ENCODE data around the gene RBPMS2.

Gene RBPMS2

DNA sequence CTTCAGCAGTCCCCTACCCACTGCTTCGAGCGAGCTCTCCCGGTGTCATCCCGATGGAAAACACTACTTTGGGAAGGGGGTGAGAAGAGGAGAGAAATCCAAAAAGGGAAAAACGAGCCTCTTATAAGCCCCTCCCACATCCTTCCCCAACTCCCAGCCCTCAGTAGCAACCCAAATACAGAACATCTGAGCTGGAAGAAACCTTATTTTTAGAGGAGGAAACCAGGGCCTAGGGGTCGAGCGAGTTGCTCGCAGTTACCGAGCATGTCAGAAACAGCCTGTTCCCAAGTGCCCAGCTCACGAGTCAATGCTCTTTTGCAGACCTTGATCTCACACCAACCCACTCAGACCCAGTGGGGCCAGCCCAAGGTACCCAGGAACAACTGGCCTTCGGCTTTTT lies 14.2 kb downstream of the RBPMS2 start:
- no peak overlapping the region for H3K4me3 ChIP-seq (ENCODE audit: low read depth in 1 of 5, low read length in 5 of 5)
- peaks cover 0 to 12% (median 10%) of the 10 kb centered on the region in 5 donors for H3K4me1 ChIP-seq (ENCODE audit: control insufficient read depth in 5 of 5, insufficient read depth in 5 of 5, low read length in 5 of 5)
- H3K27me3 ChIP-seq (ENCODE audit: control insufficient read depth in 5 of 5, insufficient read depth in 4 of 5, low read length in 5 of 5): no peaks in the 10 kb centered on the region
- H3K36me3 ChIP-seq (ENCODE audit: control insufficient read depth in 5 of 5, insufficient read depth in 5 of 5, low read length in 5 of 5): no peaks in the 10 kb centered on the region
- no peaks in the 10 kb centered on the region for H3K9me3 ChIP-seq (ENCODE audit: control insufficient read depth in 5 of 5, low read length in 5 of 5)
- H3K27ac ChIP-seq (ENCODE audit: low read depth, low read length): no peak overlapping the region
- no peak overlapping the region for H3K9ac ChIP-seq (ENCODE audit: low read length in 5 of 5)

DNA sequence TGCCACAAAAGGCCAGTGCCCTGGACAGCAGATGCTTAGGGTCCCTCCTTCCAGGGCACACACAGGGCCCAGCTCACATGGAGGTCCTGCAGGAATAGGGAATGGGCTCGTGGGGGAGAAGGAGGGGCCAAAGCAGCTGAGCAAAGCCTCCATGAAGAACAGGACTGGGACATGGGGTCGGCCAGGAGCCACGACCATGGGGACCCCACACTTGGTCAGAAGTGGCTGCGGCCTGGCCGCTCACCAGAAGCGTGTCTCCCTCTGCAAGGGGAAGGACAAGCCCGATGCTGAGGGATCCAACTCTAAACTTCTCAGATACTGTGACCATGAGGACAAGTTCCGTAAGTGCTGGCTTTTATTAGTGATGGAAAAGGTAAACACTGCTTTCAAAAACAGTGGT lies 15.3 kb downstream of the RBPMS2 start:
- H3K9me3 ChIP-seq (ENCODE audit: control insufficient read depth in 5 of 5, low read length in 5 of 5): no peaks in the 10 kb centered on the region
- H3K36me3 ChIP-seq (ENCODE audit: control insufficient read depth in 5 of 5, insufficient read depth in 5 of 5, low read length in 5 of 5): no peaks in the 10 kb centered on the region
- H3K27me3 ChIP-seq (ENCODE audit: control insufficient read depth in 5 of 5, insufficient read depth in 4 of 5, low read length in 5 of 5): no peaks in the 10 kb centered on the region
- no peak overlapping the region for H3K27ac ChIP-seq (ENCODE audit: low read depth, low read length)
- peaks cover 0 to 16% (median 10%) of the 10 kb centered on the region in 5 donors for H3K4me1 ChIP-seq (ENCODE audit: control insufficient read depth in 5 of 5, insufficient read depth in 5 of 5, low read length in 5 of 5)
- no peak overlapping the region for H3K4me3 ChIP-seq (ENCODE audit: low read depth in 1 of 5, low read length in 5 of 5)
- H3K9ac ChIP-seq (ENCODE audit: low read length in 5 of 5): no peak overlapping the region

GRCh38 chr15:64755427-64755940 lies 19.9 kb downstream of the RBPMS2 start:
- no peaks in the 10 kb centered on the region for H3K36me3 ChIP-seq (ENCODE audit: control insufficient read depth in 5 of 5, insufficient read depth in 5 of 5, low read length in 5 of 5)
- H3K9me3 ChIP-seq (ENCODE audit: control insufficient read depth in 5 of 5, low read length in 5 of 5): no peaks in the 10 kb centered on the region
- H3K4me3 ChIP-seq (ENCODE audit: low read depth in 1 of 5, low read length in 5 of 5): no peak overlapping the region
- H3K9ac ChIP-seq (ENCODE audit: low read length in 5 of 5): no peak overlapping the region
- H3K27ac ChIP-seq (ENCODE audit: low read depth, low read length): no peak overlapping the region
- peaks cover 0 to 9% (median 0%) of the 10 kb centered on the region in 5 donors for H3K4me1 ChIP-seq (ENCODE audit: control insufficient read depth in 5 of 5, insufficient read depth in 5 of 5, low read length in 5 of 5)
- no peaks in the 10 kb centered on the region for H3K27me3 ChIP-seq (ENCODE audit: control insufficient read depth in 5 of 5, insufficient read depth in 4 of 5, low read length in 5 of 5)

DNA sequence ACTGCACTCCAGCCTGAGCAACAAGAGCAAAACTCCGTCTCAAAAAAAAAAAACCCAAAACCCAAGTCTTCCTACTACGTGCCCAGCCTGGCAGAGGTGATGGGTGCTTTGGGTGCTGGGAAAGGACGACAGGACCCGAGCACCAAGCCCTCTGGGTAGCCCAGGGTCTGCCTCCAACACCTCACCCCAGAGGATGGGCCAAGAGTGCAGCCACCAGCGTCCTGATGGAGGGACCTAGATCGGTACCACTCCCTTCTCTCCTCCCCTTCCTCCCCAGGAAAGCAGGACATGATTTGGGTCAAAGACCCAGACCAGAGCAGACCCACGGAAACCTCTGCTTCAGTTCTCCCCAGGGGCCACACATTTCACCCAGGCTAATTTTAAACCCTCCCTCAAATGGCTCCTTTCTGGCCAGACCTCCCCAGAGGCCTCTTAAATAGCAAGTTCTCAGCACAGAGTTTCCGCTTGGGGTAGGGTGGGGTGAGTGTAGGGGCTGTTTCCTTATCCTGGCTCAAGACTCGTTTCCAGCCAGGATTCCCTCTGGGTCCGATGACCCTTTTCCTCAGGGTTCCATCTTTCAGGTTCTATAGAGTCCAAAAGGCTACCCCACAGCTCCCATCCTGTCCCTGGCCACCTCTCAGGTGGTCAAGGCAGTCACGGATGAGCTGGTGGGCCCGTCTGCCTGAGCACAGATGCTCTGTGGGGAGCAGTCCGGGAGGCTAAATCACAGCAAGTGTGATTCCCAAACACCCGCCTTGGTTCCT lies 20.5 kb downstream of the RBPMS2 start:
- Histone ChIP-seq H3K9ac (ENCODE audit: low read length in 5 of 5) (no peak overlapping the region), H3K27ac (ENCODE audit: low read depth, low read length) (no peak overlapping the region), H3K4me1 (ENCODE audit: control insufficient read depth in 5 of 5, insufficient read depth in 5 of 5, low read length in 5 of 5) (peaks cover 0 to 11% (median 3%) of the 10 kb centered on the region in 5 donors), H3K9me3 (ENCODE audit: control insufficient read depth in 5 of 5, low read length in 5 of 5) (no peaks in the 10 kb centered on the region), H3K4me3 (ENCODE audit: low read depth in 1 of 5, low read length in 5 of 5) (no peak overlapping the region), H3K36me3 (ENCODE audit: control insufficient read depth in 5 of 5, insufficient read depth in 5 of 5, low read length in 5 of 5) (no peaks in the 10 kb centered on the region), H3K27me3 (ENCODE audit: control insufficient read depth in 5 of 5, insufficient read depth in 4 of 5, low read length in 5 of 5) (no peaks in the 10 kb centered on the region)

GRCh38 chr15:64753480-64754185 lies 21.8 kb downstream of the RBPMS2 start:
- no peak overlapping the region for H3K27ac ChIP-seq (ENCODE audit: low read depth, low read length)
- no peak overlapping the region for H3K9ac ChIP-seq (ENCODE audit: low read length in 5 of 5)
- H3K9me3 ChIP-seq (ENCODE audit: control insufficient read depth in 5 of 5, low read length in 5 of 5): no peaks in the 10 kb centered on the region
- H3K4me3 ChIP-seq (ENCODE audit: low read depth in 1 of 5, low read length in 5 of 5): no peak overlapping the region
- no peaks in the 10 kb centered on the region for H3K36me3 ChIP-seq (ENCODE audit: control insufficient read depth in 5 of 5, insufficient read depth in 5 of 5, low read length in 5 of 5)
- H3K4me1 ChIP-seq (ENCODE audit: control insufficient read depth in 5 of 5, insufficient read depth in 5 of 5, low read length in 5 of 5): peaks cover 0 to 23% (median 11%) of the 10 kb centered on the region in 5 donors
- no peaks in the 10 kb centered on the region for H3K27me3 ChIP-seq (ENCODE audit: control insufficient read depth in 5 of 5, insufficient read depth in 4 of 5, low read length in 5 of 5)

DNA sequence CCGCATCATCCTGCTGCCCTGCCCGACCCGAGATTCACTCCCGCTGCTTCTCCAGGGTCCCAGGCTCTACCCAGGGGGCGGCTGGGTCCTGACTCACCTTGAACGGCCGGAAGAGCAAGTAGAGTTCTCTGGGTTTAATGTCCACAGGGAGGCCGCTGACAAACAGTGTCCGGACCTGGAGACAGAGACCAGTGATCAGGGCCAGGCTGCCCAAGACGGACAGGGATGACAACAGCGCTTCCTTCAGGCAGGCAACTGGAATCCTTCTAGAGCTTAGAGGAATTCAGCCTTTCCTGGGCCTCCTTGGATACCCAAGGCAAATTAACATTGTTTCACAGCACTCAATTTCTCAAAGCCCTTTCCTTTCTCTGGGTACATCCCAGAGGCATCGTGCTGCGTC lies 23.9 kb downstream of the RBPMS2 start:
- Histone ChIP-seq H3K27ac (ENCODE audit: low read depth, low read length) (no peak overlapping the region), H3K36me3 (ENCODE audit: control insufficient read depth in 5 of 5, insufficient read depth in 5 of 5, low read length in 5 of 5) (peaks cover 0 to 6% (median 0%) of the 10 kb centered on the region in 5 donors), H3K4me3 (ENCODE audit: low read depth in 1 of 5, low read length in 5 of 5) (no peak overlapping the region), H3K4me1 (ENCODE audit: control insufficient read depth in 5 of 5, insufficient read depth in 5 of 5, low read length in 5 of 5) (peaks cover 0 to 33% (median 17%) of the 10 kb centered on the region in 5 donors), H3K9ac (ENCODE audit: low read length in 5 of 5) (no peak overlapping the region), H3K27me3 (ENCODE audit: control insufficient read depth in 5 of 5, insufficient read depth in 4 of 5, low read length in 5 of 5) (peaks cover 0 to 4% (median 0%) of the 10 kb centered on the region in 5 donors), H3K9me3 (ENCODE audit: control insufficient read depth in 5 of 5, low read length in 5 of 5) (no peaks in the 10 kb centered on the region)

DNA sequence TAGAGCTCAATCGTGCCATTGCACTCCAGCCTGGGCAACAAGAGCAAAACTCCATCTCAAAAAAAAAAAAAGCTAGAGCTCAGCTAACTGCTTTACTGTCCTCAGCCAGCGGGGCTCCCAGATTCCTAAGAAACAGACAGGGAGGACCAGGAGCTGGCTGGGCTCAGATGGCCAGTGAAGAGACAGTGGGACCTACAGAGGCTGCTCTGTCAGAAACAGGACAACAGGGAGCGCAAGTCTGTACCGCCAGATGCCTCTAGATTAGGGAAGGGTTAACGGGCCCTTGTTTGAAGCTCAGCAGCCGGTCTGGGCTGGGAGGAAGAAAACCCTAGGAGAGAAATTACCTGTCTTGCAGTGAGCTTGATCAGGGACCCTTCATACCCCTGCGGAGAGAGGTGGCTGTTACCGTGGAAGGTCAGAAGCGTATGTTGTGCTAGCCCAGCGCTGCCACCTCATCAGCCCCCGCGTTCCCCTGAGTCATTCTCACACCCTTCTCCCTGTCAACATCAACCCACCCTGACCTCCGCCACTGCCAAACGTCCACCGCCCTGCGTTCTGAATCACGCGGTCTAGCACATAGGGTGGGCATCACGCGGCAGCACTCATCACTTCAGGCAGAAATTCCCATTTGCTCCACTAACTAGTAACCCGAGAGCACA lies 25.3 kb downstream of the RBPMS2 start:
- no peak overlapping the region for H3K9ac ChIP-seq (ENCODE audit: low read length in 5 of 5)
- no peak overlapping the region for H3K4me3 ChIP-seq (ENCODE audit: low read depth in 1 of 5, low read length in 5 of 5)
- no peaks in the 10 kb centered on the region for H3K9me3 ChIP-seq (ENCODE audit: control insufficient read depth in 5 of 5, low read length in 5 of 5)
- peaks cover 0 to 4% (median 0%) of the 10 kb centered on the region in 5 donors for H3K27me3 ChIP-seq (ENCODE audit: control insufficient read depth in 5 of 5, insufficient read depth in 4 of 5, low read length in 5 of 5)
- peaks cover 2 to 29% (median 18%) of the 10 kb centered on the region in 5 donors for H3K4me1 ChIP-seq (ENCODE audit: control insufficient read depth in 5 of 5, insufficient read depth in 5 of 5, low read length in 5 of 5)
- no peak overlapping the region for H3K27ac ChIP-seq (ENCODE audit: low read depth, low read length)
- H3K36me3 ChIP-seq (ENCODE audit: control insufficient read depth in 5 of 5, insufficient read depth in 5 of 5, low read length in 5 of 5): peaks cover 0 to 6% (median 0%) of the 10 kb centered on the region in 5 donors

DNA sequence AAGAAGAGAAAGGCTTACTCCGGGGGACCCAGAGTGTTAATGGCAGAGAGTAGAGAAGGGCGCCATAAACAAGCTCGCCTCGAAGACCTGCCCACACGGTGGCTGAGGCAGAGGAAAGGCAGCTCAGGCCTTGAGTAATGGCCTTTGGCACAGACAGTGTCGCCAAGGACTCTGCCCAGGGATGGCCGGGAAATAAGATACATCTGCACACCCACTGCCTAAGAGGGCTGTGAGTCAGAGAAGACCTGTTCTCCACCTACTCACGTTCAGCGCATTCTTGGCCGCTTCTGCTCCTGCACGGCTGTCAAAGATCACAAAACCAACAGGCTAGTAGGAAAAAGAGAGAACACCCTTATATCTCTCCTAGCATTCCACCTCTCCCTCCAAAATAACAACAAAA lies 26.2 kb downstream of the RBPMS2 start:
- H3K36me3 ChIP-seq (ENCODE audit: control insufficient read depth in 5 of 5, insufficient read depth in 5 of 5, low read length in 5 of 5): peaks cover 0 to 6% (median 0%) of the 10 kb centered on the region in 5 donors
- H3K4me1 ChIP-seq (ENCODE audit: control insufficient read depth in 5 of 5, insufficient read depth in 5 of 5, low read length in 5 of 5): peaks cover 2 to 25% (median 17%) of the 10 kb centered on the region in 5 donors
- no peak overlapping the region for H3K9ac ChIP-seq (ENCODE audit: low read length in 5 of 5)
- H3K27me3 ChIP-seq (ENCODE audit: control insufficient read depth in 5 of 5, insufficient read depth in 4 of 5, low read length in 5 of 5): peaks cover 0 to 4% (median 0%) of the 10 kb centered on the region in 5 donors
- no peaks in the 10 kb centered on the region for H3K9me3 ChIP-seq (ENCODE audit: control insufficient read depth in 5 of 5, low read length in 5 of 5)
- H3K4me3 ChIP-seq (ENCODE audit: low read depth in 1 of 5, low read length in 5 of 5): no peak overlapping the region
- no peak overlapping the region for H3K27ac ChIP-seq (ENCODE audit: low read depth, low read length)

DNA sequence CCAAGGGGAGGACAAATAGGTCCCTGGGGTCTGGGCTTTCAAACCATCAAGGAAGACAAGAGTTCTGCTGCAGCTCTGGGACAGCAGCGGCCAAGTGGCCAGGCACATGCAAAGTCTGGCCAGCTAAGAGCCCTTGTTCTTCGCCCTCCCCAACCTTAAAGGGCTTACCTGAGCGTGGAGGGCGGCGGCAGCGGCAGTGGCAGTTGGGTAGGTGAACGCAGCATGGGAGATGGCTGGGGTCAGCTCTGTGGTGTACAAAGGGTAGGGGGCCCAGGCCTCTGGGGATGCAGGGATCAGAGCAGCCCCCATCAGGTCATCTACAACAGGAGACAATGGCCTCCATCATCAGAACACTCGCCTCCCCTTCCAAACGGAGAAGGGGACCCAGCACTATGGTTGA lies 27.1 kb downstream of the RBPMS2 start:
- Histone ChIP-seq H3K27me3 (ENCODE audit: control insufficient read depth in 5 of 5, insufficient read depth in 4 of 5, low read length in 5 of 5) (peaks cover 0 to 4% (median 0%) of the 10 kb centered on the region in 5 donors), H3K4me1 (ENCODE audit: control insufficient read depth in 5 of 5, insufficient read depth in 5 of 5, low read length in 5 of 5) (peaks cover 2 to 25% (median 18%) of the 10 kb centered on the region in 5 donors), H3K36me3 (ENCODE audit: control insufficient read depth in 5 of 5, insufficient read depth in 5 of 5, low read length in 5 of 5) (peaks cover 0 to 6% (median 0%) of the 10 kb centered on the region in 5 donors), H3K4me3 (ENCODE audit: low read depth in 1 of 5, low read length in 5 of 5) (no peak overlapping the region), H3K9me3 (ENCODE audit: control insufficient read depth in 5 of 5, low read length in 5 of 5) (no peaks in the 10 kb centered on the region), H3K27ac (ENCODE audit: low read depth, low read length) (no peak overlapping the region), H3K9ac (ENCODE audit: low read length in 5 of 5) (no peak overlapping the region)

All from subcutaneous abdominal adipose tissue (tissue), 5 donors.